NCI-H2107 (cell line): ENCODE results near the gene SH3PXD2A.
"Not testable (repeated sequence)": the region's sequence is repeated elsewhere in the genome, so short reads cannot be mapped to it uniquely, and the experiment has no call there.

Source experiments
- DNase-seq: peaks from one replicate; lab custom pipeline; 2025; lab: John Stamatoyannopoulos, UW

Gene SH3PXD2A

DNA sequence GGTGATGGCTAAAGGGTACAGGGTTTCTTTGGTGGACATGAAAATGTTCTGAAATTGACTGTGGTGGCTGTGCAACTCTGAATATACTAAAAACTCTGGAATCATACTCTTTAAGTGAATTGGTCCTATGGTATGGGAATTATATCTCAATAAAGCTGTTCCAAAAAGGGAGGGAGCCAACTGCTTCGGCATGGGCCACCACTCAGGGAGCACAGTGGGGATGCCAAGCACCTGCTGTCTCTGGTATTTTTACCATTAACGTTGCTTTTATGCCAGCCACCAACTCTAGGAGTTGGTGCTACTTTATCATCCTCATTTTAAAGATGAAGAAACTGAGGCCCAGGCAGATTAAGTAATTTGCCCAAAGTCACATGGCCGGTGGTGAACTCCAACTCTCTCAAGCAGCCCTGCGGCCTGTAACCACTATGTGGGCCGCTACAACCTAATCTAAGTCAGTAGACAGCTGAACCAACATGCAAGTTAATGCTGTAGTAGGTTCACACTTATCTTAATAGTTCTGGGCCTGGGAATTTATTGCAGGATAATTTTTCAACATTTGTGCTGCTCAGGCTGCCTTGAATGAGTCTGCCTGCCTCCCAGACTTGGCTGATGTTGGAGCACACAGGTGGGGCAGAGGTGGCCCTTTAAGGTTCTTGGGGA, 20.8 kb downstream of the SH3PXD2A start:
- DNase-seq = no peak

DNA sequence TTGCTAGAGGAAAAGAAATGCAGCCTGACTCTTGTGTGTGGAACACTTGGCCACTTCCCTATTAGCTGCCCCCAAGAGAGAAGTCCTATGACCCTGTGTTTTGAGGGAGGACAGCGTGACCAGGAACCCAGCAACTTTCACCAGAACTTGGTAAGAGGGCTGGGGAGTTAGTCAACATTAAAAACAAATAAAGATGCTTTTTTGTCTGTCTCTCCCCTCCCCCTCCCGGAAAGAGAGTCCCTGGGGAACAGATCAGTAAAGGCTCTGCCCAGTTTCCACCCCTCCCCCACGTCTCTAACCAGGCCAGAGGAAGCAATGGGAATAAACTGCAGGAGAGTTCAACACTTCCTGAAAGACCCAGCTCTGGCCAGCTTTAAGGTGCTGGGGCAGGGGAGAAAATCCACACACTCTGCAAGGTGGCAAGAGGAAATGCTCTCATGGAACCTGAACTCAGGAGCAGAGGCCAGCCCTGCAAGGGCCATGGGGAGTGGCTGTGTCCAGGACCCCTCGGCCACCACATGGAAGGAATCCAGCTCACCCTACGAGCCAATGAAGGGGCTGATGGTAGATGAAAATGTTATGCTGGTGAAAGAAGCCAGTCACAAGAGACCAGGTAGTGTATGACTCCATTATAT, 21.5 kb downstream of the SH3PXD2A start:
- no peak for DNase-seq

DNA sequence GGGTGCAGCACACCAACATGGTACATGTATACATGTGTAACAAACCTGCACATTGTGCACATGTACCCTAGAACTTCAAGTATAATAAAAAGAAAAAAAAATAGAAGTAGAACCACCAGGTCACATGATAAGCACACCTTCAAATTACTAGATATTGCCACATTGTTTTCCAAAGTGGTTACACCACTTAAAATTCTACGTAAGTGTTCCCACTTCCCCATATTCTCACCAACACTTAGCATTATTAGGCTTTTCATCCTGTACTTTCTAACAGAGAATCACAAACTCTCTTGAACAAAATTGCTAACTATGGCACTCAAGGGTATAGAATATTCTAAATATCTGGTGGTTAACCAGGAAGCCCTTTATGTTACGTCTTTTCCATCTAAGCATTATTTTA, 22.6 kb downstream of the SH3PXD2A start:
- no peak for DNase-seq

DNA sequence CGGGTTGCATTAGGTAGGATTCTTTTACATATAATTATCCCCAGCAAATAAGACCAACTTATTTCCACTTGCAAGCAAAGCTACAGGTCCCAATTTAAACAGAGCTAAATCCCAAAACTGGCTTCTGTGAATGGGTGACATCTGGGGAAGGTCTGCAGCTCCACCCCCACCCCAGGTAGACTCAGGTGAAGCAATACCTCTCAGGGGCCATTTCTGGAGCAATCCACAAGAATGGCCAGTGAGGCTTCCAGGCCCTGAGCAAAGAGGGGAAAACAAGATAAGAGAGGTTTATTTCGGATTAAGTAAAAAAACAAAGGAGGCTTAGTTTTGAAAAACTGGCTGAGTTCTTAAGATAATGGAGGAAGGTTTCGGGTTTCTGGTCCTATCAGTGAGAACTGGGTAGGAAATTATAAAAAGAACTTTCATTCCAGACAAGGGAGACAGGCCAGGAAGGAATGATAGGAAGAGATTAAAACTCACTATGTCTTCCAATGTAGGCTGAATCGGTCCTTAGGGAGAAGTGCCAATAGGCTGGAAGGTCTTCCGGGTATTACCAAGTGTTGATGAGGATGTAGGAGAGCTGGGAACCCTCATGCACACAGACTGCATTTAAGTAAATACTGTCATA, 25.4 kb downstream of the SH3PXD2A start:
- no peak for DNase-seq

GRCh38 chr10:103829278-103829677, 26.1 kb downstream of the SH3PXD2A start:
- no peak for DNase-seq

GRCh38 chr10:103828587-103829197, 26.7 kb downstream of the SH3PXD2A start:
- no peak for DNase-seq

GRCh38 chr10:103828107-103828506, 27.3 kb downstream of the SH3PXD2A start:
- DNase-seq = no peak

DNA sequence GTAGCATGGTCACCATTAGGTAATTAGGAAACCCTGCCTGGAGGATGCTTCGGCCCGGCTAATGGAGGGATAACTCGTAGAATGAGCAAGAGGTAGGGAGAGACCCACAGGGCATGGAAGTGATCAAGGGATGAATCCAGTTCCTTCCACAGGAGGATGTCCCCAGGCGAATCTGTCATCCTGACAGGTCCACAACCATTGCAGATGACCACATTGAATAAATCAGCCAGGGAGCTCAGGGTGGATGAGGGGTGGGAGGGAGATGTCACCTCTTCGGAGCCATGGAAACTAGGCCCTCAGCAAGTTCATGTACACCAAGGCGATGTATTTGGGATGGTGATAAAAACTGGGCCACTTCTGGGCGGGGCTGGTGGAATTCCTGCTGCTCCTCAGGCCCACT, 28.5 kb downstream of the SH3PXD2A start:
- no peak for DNase-seq

DNA sequence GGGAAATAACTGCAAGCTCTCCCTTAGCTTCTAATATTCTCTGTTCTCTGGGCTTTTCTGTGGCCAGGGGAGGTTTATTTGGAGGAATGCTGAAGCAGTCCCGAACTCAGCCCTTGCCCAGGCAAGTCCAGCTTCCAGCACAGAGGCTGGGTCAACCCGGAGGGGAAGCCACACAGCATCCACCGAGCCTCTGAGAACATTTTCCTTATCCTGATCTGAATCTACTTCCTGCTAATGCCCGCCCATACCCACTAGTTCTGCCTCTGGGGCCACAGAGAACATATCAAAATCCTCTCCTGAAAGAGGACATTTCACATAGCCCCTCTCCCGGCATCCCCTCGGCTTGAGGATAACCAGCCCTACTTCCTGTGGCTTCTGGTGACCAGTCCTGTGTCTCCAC, 31.1 kb downstream of the SH3PXD2A start:
- DNase-seq = no peak

- DNase-seq = no peak
Measured at GRCh38 chr10:103823706-103824272, 31.6 kb downstream of the SH3PXD2A start.

DNA sequence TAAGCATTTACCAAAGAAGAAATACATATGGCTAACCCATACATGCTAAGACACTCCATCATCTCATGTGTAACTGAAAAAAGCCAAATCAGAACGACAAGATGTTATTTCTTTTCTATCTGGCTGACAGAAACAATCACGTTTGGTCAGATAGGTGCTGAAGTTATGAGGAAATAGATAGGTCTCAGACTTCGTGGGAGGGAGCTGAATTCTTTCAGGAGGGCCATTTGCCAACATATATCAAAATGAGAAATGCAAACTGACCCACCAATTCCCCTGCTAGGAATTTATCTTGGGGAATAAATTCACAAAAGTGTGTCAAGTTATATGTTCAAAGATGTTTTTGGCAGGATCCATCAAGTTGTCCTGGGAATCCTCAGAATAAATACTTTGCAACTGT, 32.6 kb downstream of the SH3PXD2A start:
- DNase-seq = no peak

GRCh38 chr10:103822107-103822716, 33.2 kb downstream of the SH3PXD2A start:
- DNase-seq = no peak

DNA sequence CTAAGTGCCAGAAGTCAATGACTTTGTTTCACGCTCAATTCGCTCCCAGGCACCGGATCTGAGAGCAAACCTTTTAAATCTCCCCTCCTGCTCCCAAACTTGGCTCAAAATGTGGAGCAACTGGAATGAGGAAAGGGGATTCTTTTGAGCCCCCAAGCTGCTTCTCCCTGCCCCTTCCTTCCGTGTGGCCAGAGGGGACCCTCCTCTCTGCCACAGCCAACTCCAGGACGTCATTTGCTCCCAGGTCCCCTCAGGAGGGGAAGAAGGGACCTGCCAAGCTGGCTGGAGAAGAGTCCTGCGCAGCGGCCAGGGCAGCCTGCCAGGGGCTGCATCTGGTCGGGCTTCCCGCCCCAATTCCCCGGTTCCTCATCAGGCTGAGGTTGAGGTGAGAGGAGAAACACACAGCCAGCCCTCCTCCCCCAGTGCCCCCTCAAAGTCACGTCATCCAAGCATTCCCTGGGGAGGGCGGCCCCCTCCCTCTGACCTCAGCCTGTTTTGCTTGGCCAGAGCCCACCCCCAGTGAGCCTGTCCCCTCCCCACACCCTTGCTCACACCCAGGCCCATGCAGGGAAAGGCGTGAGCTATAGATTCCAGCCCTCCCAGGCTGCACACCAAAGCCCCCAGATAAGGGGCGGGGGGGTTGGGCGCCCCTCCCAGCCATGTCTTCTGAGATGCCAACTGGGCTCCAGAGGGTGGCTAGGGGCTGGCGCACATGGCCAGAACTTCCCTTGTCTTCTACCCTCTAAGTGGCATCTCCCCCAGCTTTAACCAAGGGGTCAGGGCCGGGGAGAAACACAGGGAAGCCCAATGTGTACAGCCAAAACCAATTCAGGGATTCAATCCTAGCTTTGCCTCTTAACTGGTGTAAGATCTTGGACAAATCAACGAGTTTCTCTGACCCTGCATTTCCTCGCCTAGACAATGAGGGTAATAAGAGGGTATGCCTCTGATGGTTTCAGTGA, 35.0 kb downstream of the SH3PXD2A start:
- no peak for DNase-seq

GRCh38 chr10:103819493-103819892, 35.9 kb downstream of the SH3PXD2A start:
- DNase-seq = no peak

- DNase-seq = no peak
Measured at GRCh38 chr10:103818765-103819374, 36.5 kb downstream of the SH3PXD2A start.

GRCh38 chr10:103818105-103818504, 37.3 kb downstream of the SH3PXD2A start:
- DNase-seq = no peak

- DNase-seq = no peak
Measured at GRCh38 chr10:103816431-103816830, 38.9 kb downstream of the SH3PXD2A start.

GRCh38 chr10:103814626-103815370, 40.6 kb downstream of the SH3PXD2A start:
- DNase-seq = no peak

- DNase-seq = no peak
Measured at GRCh38 chr10:103814105-103814504, 41.3 kb downstream of the SH3PXD2A start.

DNA sequence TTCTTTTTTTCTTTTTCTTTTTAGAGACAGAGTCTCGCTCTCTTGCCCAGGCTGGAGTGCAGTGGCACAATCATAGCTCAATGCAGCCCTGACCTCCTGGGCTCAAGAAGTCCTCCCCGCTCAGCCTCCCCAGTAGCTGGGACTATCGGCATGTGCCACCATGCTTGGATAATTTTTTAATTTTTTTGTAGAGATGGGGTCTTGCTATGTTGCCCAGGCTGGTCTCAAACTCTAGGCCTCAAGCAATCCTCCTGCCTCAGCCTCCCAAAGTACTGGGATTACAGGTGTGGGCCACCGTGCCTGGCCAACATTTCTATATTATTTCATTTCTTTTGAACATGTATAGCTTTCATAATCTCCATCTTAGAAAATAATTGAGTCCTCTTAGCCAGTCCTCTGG, 42.1 kb downstream of the SH3PXD2A start:
- not testable (repeated sequence) for DNase-seq
